ENCODE results near the gene SPIRE1.
A peak's percentile ranks its signal among the peaks of the same experiment; 100 is the strongest.
"Not testable (repeated sequence)": the region's sequence is repeated elsewhere in the genome, so short reads cannot be mapped to it uniquely, and the experiment has no call there.

Gene SPIRE1

GRCh38 chr18:12543697-12544096, 114.2 kb downstream of the SPIRE1 start:
- no peak overlapping the region for H3K4me3 ChIP-seq (ENCODE audit: low read depth, low read length)
- no peak for DNase-seq (ENCODE audit: low read depth)
- TF ChIP-seq MAX (IDR thresholded peaks at IDR 0.05; ENCODE audit: low read depth, low read length) (no peak), MYC (IDR thresholded peaks at IDR 0.05; ENCODE audit: low read depth, low read length) (no peak), CTCF (IDR thresholded peaks at IDR 0.05; ENCODE audit: low read depth, low read length) (no peak), POLR2A (IDR thresholded peaks at IDR 0.05; ENCODE audit: extremely low read depth, insufficient read length) (no peak)

- DNase-seq (ENCODE audit: low read depth), result no peak
- no peak for TF ChIP-seq CTCF (IDR thresholded peaks at IDR 0.05; ENCODE audit: low read depth, low read length)
- no peak for TF ChIP-seq MYC (IDR thresholded peaks at IDR 0.05; ENCODE audit: low read depth, low read length)
- no peak for TF ChIP-seq POLR2A (IDR thresholded peaks at IDR 0.05; ENCODE audit: extremely low read depth, insufficient read length)
- TF ChIP-seq MAX (IDR thresholded peaks at IDR 0.05; ENCODE audit: low read depth, low read length), result no peak
- no peak overlapping the region for H3K4me3 ChIP-seq (ENCODE audit: low read depth, low read length)
Measured at GRCh38 chr18:12540751-12541150, 117.2 kb downstream of the SPIRE1 start.

GRCh38 chr18:12539158-12539557, 118.7 kb downstream of the SPIRE1 start:
- not testable (repeated sequence) for H3K4me3 ChIP-seq (ENCODE audit: low read depth, low read length)
- peak; percentile 8 for DNase-seq (ENCODE audit: low read depth)

- H3K4me3 ChIP-seq (ENCODE audit: low read depth, low read length), result no peak overlapping the region
Measured at GRCh38 chr18:12534820-12535219, 123.1 kb downstream of the SPIRE1 start.

GRCh38 chr18:12532661-12533060, 125.2 kb downstream of the SPIRE1 start:
- H3K4me3 ChIP-seq (ENCODE audit: low read depth, low read length), result no peak overlapping the region
- DNase-seq (ENCODE audit: low read depth), result no peak
- TF ChIP-seq MAX (IDR thresholded peaks at IDR 0.05; ENCODE audit: low read depth, low read length), result no peak
- TF ChIP-seq MYC (IDR thresholded peaks at IDR 0.05; ENCODE audit: low read depth, low read length), result no peak
- TF ChIP-seq POLR2A (IDR thresholded peaks at IDR 0.05; ENCODE audit: extremely low read depth, insufficient read length), result no peak
- TF ChIP-seq CTCF (IDR thresholded peaks at IDR 0.05; ENCODE audit: low read depth, low read length), result no peak

More at GRCh38 chr18:12534820-12535219, 123.1 kb downstream of the SPIRE1 start:
- no peak for TF ChIP-seq CTCF (IDR thresholded peaks at IDR 0.05; ENCODE audit: low read depth, low read length)
- TF ChIP-seq POLR2A (IDR thresholded peaks at IDR 0.05; ENCODE audit: extremely low read depth, insufficient read length), result no peak
- no peak for TF ChIP-seq MYC (IDR thresholded peaks at IDR 0.05; ENCODE audit: low read depth, low read length)
- TF ChIP-seq MAX (IDR thresholded peaks at IDR 0.05; ENCODE audit: low read depth, low read length), result no peak
- DNase-seq (ENCODE audit: low read depth), result no peak

- no peak for DNase-seq (ENCODE audit: low read depth)
- no peak for TF ChIP-seq MAX (IDR thresholded peaks at IDR 0.05; ENCODE audit: low read depth, low read length)
- no peak for TF ChIP-seq MYC (IDR thresholded peaks at IDR 0.05; ENCODE audit: low read depth, low read length)
- no peak for TF ChIP-seq POLR2A (IDR thresholded peaks at IDR 0.05; ENCODE audit: extremely low read depth, insufficient read length)
- no peak for TF ChIP-seq CTCF (IDR thresholded peaks at IDR 0.05; ENCODE audit: low read depth, low read length)
- no peak overlapping the region for H3K4me3 ChIP-seq (ENCODE audit: low read depth, low read length)
Measured at GRCh38 chr18:12531749-12532148, 126.2 kb downstream of the SPIRE1 start.

Data from NB4 (cell line).